Neuronal stem cell (in vitro differentiated cells): ENCODE data around the gene SLC45A2.

ENCODE experiments used
- DNase-seq: peaks from one replicate; pipeline ENCODE4 v3.0.0-alpha.2; 2013; ENCODE audit warnings: low spot score
- H2AFZ ChIP-seq: one replicate; pipeline ENCODE4 v1.6.1; 2013; ENCODE audit warnings: mild to moderate bottlenecking, low read length, inconsistent platforms
- H2AK5ac ChIP-seq: 2 replicates; pipeline ENCODE4 v1.6.1; 2013; ENCODE audit warnings: low read depth, mild to moderate bottlenecking, inconsistent platforms, low read length, moderate library complexity, mixed read lengths
- H2BK120ac ChIP-seq: 2 replicates; pipeline ENCODE4 v1.6.1; 2013; ENCODE audit warnings: low read depth, mild to moderate bottlenecking, inconsistent platforms, low read length, moderate library complexity, mixed read lengths
- H2BK12ac ChIP-seq: one replicate; pipeline ENCODE4 v1.6.1; 2013; ENCODE audit warnings: low read length, inconsistent platforms
- H2BK15ac ChIP-seq: 2 replicates; pipeline ENCODE4 v1.6.1; 2013; ENCODE audit warnings: mild to moderate bottlenecking, low read length, inconsistent platforms, mixed read lengths
- H2BK5ac ChIP-seq: one replicate; pipeline ENCODE4 v1.6.1; 2013; ENCODE audit warnings: inconsistent platforms, mild to moderate bottlenecking, low read length, moderate library complexity
- H3K14ac ChIP-seq: one replicate; pipeline ENCODE4 v1.6.1; 2013; ENCODE audit warnings: low read length, inconsistent platforms
- H3K18ac ChIP-seq: 2 replicates; pipeline ENCODE4 v1.6.1; 2013; ENCODE audit warnings: low read length, inconsistent platforms
- H3K23ac ChIP-seq: 2 replicates; pipeline ENCODE4 v1.6.1; 2013; ENCODE audit warnings: low read depth, mild to moderate bottlenecking, mixed read lengths, low read length, inconsistent platforms; ENCODE audit not compliant: poor library complexity
- H3K27ac ChIP-seq: replicated peaks from 3 replicates; pipeline ENCODE4 v1.5.1; 2013; ENCODE audit warnings: low read length, inconsistent platforms
- H3K27me3 ChIP-seq, 3 experiments: 2 replicates each; pipeline ENCODE4 v1.6.1; 2013; ENCODE audit warnings: low read length in 3 of 3, mild to moderate bottlenecking in 2 of 3, inconsistent platforms in 1 of 3, low read depth in 1 of 3, mixed read lengths in 1 of 3, moderate library complexity in 1 of 3; ENCODE audit not compliant: control insufficient read depth in 3 of 3, insufficient read depth in 3 of 3
- H3K36me3 ChIP-seq, 2 donors: replicated peaks in 1 of 2; 2 replicates each; pipeline ENCODE4 v1.6.1; 2013; ENCODE audit warnings: low read length in 2 of 2; ENCODE audit not compliant: control insufficient read depth in 2 of 2, insufficient read depth in 2 of 2
- H3K4ac ChIP-seq: 2 replicates; pipeline ENCODE4 v1.6.1; 2013; ENCODE audit warnings: inconsistent platforms, mild to moderate bottlenecking, low read length, moderate library complexity
- H3K4me1 ChIP-seq, 2 donors: 1 replicate in 1 of 2; 2 replicates in 1 of 2; pipeline ENCODE4 v1.6.1; 2013; ENCODE audit warnings: low read length in 2 of 2, low read depth in 1 of 2; ENCODE audit not compliant: control insufficient read depth in 2 of 2, insufficient read depth in 1 of 2
- H3K4me2 ChIP-seq: one replicate; pipeline ENCODE4 v1.6.1; 2013; ENCODE audit warnings: mild to moderate bottlenecking, low read length, inconsistent platforms; ENCODE audit not compliant: insufficient read depth, poor library complexity, severe bottlenecking
- H3K4me3 ChIP-seq, 2 donors: 2 replicates each; pipeline ENCODE4 v1.5.1; 2013; ENCODE audit warnings: low read length in 2 of 2, mild to moderate bottlenecking in 2 of 2, inconsistent platforms in 1 of 2, moderate library complexity in 1 of 2
- H3K79me1 ChIP-seq: one replicate; pipeline ENCODE4 v1.6.1; 2013; ENCODE audit warnings: low read depth, mild to moderate bottlenecking, inconsistent platforms, low read length, moderate library complexity
- H3K9ac ChIP-seq: one replicate; pipeline ENCODE4 v1.6.1; 2013; ENCODE audit warnings: mild to moderate bottlenecking, low read depth, low read length, inconsistent platforms; ENCODE audit not compliant: poor library complexity
- H3K9me3 ChIP-seq, 2 donors: replicated peaks in 1 of 2; 2 replicates each; pipeline versions ENCODE3 to v1.6.1; 2013; ENCODE audit warnings: low read length in 2 of 2, mild to moderate bottlenecking in 2 of 2, inconsistent platforms in 1 of 2, low read depth in 1 of 2, mixed read lengths in 1 of 2, moderate library complexity in 1 of 2; ENCODE audit not compliant: control insufficient read depth in 2 of 2, insufficient read depth in 1 of 2
- H4K8ac ChIP-seq: one replicate; pipeline ENCODE4 v1.6.1; 2013; ENCODE audit warnings: low read depth, mild to moderate bottlenecking, inconsistent platforms, low read length, moderate library complexity
- H4K91ac ChIP-seq: one replicate; pipeline ENCODE4 v1.6.1; 2013; ENCODE audit warnings: low read length, low read depth, mild to moderate bottlenecking, inconsistent platforms; ENCODE audit not compliant: poor library complexity
- WGBS, 2 donors: extraction: QIAGEN DNeasy Blood & Tissue Kit; methylation state at CpG; one replicate each; pipeline ENCODE4 v1.1.7; 2013; ENCODE audit warnings: missing lambda C conversion rate in 2 of 2, mixed read lengths in 1 of 2; ENCODE audit not compliant: insufficient read length in 2 of 2, insufficient replicate concordance in 1 of 2; ENCODE audit errors: extremely low coverage in 2 of 2; 5-methylcytosine and 5-hydroxymethylcytosine counted together

The SLC45A2 gene

DNA sequence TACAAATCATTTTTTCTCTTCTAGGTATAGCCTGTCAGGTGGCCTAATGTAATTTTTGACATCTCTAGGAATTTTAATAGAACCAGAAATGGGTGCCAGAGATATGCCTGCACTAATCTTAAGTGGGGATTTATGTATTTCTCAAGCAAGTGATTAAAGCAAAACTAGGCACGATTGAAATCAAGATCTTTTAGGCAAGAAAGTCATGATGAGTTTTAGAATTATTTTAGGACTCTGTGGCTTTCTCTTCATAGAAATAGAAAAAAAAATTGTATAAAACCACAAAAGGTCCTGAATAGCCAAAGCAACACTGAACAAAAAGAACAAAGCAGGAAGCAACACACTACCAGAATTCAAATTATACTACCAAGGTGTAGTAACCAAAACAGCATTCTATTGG is 24.3 kb upstream of the SLC45A2 start:
- H3K4me2 ChIP-seq = no peak overlapping the region
- H2BK120ac ChIP-seq = no peak overlapping the region

GRCh38 chr5:34007621-34008600 is 23.4 kb upstream of the SLC45A2 start, which contains the start of gene AMACR:
TSS of gene AMACR (minus strand) at chr5:34008050. CDS start at chr5:34008019, 31 bp downstream.
- Histone ChIP-seq H3K79me1 (peaks cover 2% of the 10 kb centered on the region), H3K36me3 (peaks cover 3 to 21% of the 10 kb centered on the region in 2 donors), H4K8ac (no peak within 1 kb of the TSS), H3K18ac (peak within 1 kb of the TSS; percentile 98), H3K4me2 (peak within 1 kb of the TSS; percentile 77), H4K91ac (no peak within 1 kb of the TSS), H3K4ac (no peak within 1 kb of the TSS), H2BK12ac (no peak within 1 kb of the TSS), H2AK5ac (no peak within 1 kb of the TSS), H2BK5ac (no peak within 1 kb of the TSS), H2BK120ac (peak within 1 kb of the TSS; percentile 64), H3K4me1 (peaks cover 5 to 14% of the 10 kb centered on the region in 2 donors), H3K9me3 (peaks cover 0 to 2% of the 10 kb centered on the region in 2 donors), H3K9ac (peak within 1 kb of the TSS; percentile 96), H2BK15ac (peak within 1 kb of the TSS; percentile 94), H3K27me3 (peaks cover 0 to 2% (median 0%) of the 10 kb centered on the region in 3 experiments), H3K14ac (peak within 1 kb of the TSS; percentile 83), H2AFZ (peak within 1 kb of the TSS; percentile 95), H3K4me3 (peak within 1 kb of the TSS; percentile 76 to 91), H3K23ac (peak within 1 kb of the TSS; percentile 90), H3K27ac (peak within 1 kb of the TSS; percentile 98)
- WGBS, 2 donors = no CpG with 5 or more reads among the region's 76 CpGs
- peak; percentile 87 for DNase-seq

More for the DNA sequence above, 24.3 kb upstream of the SLC45A2 start:
- Histone ChIP-seq H2BK5ac (no peak overlapping the region), H4K8ac (no peak overlapping the region), H3K4me1 (peaks cover 0 to 6% of the 10 kb centered on the region in 2 donors), H3K27ac (peak overlapping the region; percentile 93), H3K27me3 (peaks cover 0 to 2% (median 0%) of the 10 kb centered on the region in 3 experiments), H2BK15ac (no peak overlapping the region), H3K23ac (no peak overlapping the region), H3K18ac (no peak overlapping the region), H3K79me1 (no peaks in the 10 kb centered on the region), H3K9ac (no peak overlapping the region), H4K91ac (no peak overlapping the region), H2AFZ (peak overlapping the region; percentile 95), H2AK5ac (no peak overlapping the region), H3K9me3 (peaks cover 0 to 1% of the 10 kb centered on the region in 2 donors), H3K14ac (no peak overlapping the region), H3K36me3 (peaks cover 1 to 14% of the 10 kb centered on the region in 2 donors), H3K4me3 (peak overlapping the region in 1 of 2 donors; percentile 76), H3K4ac (no peak overlapping the region), H2BK12ac (no peak overlapping the region)
- WGBS, 2 donors = no CpG with 5 or more reads among the region's 1 CpG
- no peak for DNase-seq

- Histone ChIP-seq H3K9ac (peak overlapping the region; percentile 96), H4K8ac (no peak overlapping the region), H3K18ac (peak overlapping the region; percentile 98), H2BK5ac (no peak overlapping the region), H3K23ac (no peak overlapping the region), H2BK12ac (no peak overlapping the region), H3K27ac (peak overlapping the region; percentile 98), H3K4me2 (peak overlapping the region; percentile 77), H3K9me3 (peaks cover 0 to 2% of the 10 kb centered on the region in 2 donors), H2BK120ac (peak overlapping the region; percentile 64), H3K36me3 (peaks cover 3 to 26% of the 10 kb centered on the region in 2 donors), H3K27me3 (no peaks in the 10 kb centered on the region), H3K4me3 (peak overlapping the region; percentile 76 to 91), H3K4me1 (peaks cover 12 to 21% of the 10 kb centered on the region in 2 donors), H3K79me1 (peaks cover 4% of the 10 kb centered on the region), H2AFZ (peak overlapping the region; percentile 95), H3K4ac (no peak overlapping the region), H2AK5ac (no peak overlapping the region), H3K14ac (no peak overlapping the region), H4K91ac (no peak overlapping the region), H2BK15ac (peak overlapping the region; percentile 94)
- no CpG with 5 or more reads among the region's 11 CpGs for WGBS, 2 donors
- no peak for DNase-seq
Observed at GRCh38 chr5:34007201-34007620, 22.7 kb upstream of the SLC45A2 start.

DNA sequence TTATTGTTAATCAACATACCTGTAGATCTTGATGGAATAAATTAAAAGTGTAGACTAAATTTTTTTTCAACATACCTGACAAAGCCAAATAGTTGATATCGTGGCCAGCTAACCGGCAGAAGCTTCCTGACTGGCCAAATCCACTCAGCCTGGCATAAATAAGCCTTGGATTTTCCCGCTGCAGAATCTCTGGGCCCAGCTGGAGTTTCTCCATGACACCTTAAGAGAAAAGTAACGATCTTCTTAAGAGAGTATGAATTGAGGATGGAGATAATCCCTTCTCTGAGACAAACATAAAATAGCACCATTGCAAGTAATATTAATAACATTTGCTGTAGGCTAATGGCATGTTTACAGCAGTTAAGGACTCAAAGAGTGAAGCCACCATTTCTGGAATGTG is 21.2 kb upstream of the SLC45A2 start:
- H3K27ac ChIP-seq = no peak overlapping the region
- H2AK5ac ChIP-seq = no peak overlapping the region
- no peak overlapping the region for H2BK12ac ChIP-seq
- H2BK15ac ChIP-seq = no peak overlapping the region
- H3K4me1 ChIP-seq = peaks cover 18 to 25% of the 10 kb centered on the region in 2 donors
- no peak overlapping the region for H2BK120ac ChIP-seq
- peaks cover 4% of the 10 kb centered on the region for H3K79me1 ChIP-seq
- no peaks in the 10 kb centered on the region for H3K27me3 ChIP-seq
- no peak overlapping the region for H3K18ac ChIP-seq
- H3K4ac ChIP-seq = no peak overlapping the region
- peaks cover 3 to 26% of the 10 kb centered on the region in 2 donors for H3K36me3 ChIP-seq
- H2BK5ac ChIP-seq = no peak overlapping the region
- H3K4me2 ChIP-seq = no peak overlapping the region
- no peak overlapping the region for H3K14ac ChIP-seq
- no peak overlapping the region for H3K4me3 ChIP-seq
- no peak for DNase-seq
- no peak overlapping the region for H2AFZ ChIP-seq
- peaks cover 0 to 2% of the 10 kb centered on the region in 2 donors for H3K9me3 ChIP-seq
- no peak overlapping the region for H4K8ac ChIP-seq
- H4K91ac ChIP-seq = no peak overlapping the region
- WGBS, 2 donors = no CpG with 5 or more reads among the region's 4 CpGs
- H3K23ac ChIP-seq = no peak overlapping the region
- H3K9ac ChIP-seq = no peak overlapping the region
